Right atrium auricular region (tissue), 2 donors: ENCODE measurements around the gene OPTC. TPM values are rescaled to one million over a fixed set of nuclear protein-coding genes. Genes with fewer than 3 reads are reported as not detected.
"Not testable (repeated sequence)": the region's sequence is repeated elsewhere in the genome, so short reads cannot be mapped to it uniquely, and the experiment has no call there.

Experiments used
- DNase-seq: peaks from one replicate; pipeline ENCODE4 v3.0.0-alpha.2; 2019; ENCODE audit warnings: low spot score
- H3K27ac ChIP-seq, 2 donors: fragments of 200-600 bp; sonication (generic); 1 replicate in 1 of 2; 2 replicates in 1 of 2; pipeline ENCODE4 v1.5.1; 2016 to 2019
- H3K27me3 ChIP-seq, 2 donors: fragments of 200-600 bp; sonication (generic); one replicate each; pipeline versions ENCODE4 v1.5.1 to v1.6.0; 2017 to 2019
- H3K36me3 ChIP-seq: fragments of 200-600 bp; sonication (generic); one replicate; pipeline ENCODE4 v1.5.1; 2016
- H3K4me1 ChIP-seq, 2 donors: fragments of 200-600 bp; sonication (generic); one replicate each; pipeline versions ENCODE4 v1.5.1 to v1.6.0; 2017 to 2019
- H3K4me3 ChIP-seq, 2 donors: fragments of 200-600 bp; sonication (generic); 1 replicate in 1 of 2; 2 replicates in 1 of 2; pipeline ENCODE4 v1.5.1; 2017 to 2019; ENCODE audit warnings: mild to moderate bottlenecking in 1 of 2, moderate library complexity in 1 of 2
- H3K9me3 ChIP-seq, 2 donors: fragments of 200-600 bp; sonication (generic); one replicate each; pipeline ENCODE4 v1.5.1; 2019
- CTCF ChIP-seq, 2 donors: fragments of 200-600 bp; sonication (generic); IDR thresholded peaks; one replicate each; pipeline ENCODE4 v1.5.1; 2019; ENCODE audit warnings: antibody characterized with exemption in 2 of 2
- total RNA-seq, 2 donors: library from RNA; depleted of rRNA; stranded (reverse); fragments of >200 nt; gene quantifications; one replicate each; pipeline ENCODE4 v1.1.0, GENCODE V29; 2016

The OPTC gene
- total RNA-seq, 2 donors from 2014 or later = not detected

- no peaks in the 10 kb centered on the region for H3K36me3 ChIP-seq
- peak overlapping the region; percentile 81 to 85 for H3K27ac ChIP-seq
- peak; percentile 91 for DNase-seq
- H3K27me3 ChIP-seq = no peaks in the 10 kb centered on the region
- TF ChIP-seq CTCF (IDR thresholded peaks at IDR 0.05) = no peak
- peaks cover 0 to 53% of the 10 kb centered on the region in 2 donors for H3K4me1 ChIP-seq
- H3K9me3 ChIP-seq = no peaks in the 10 kb centered on the region
- no peak overlapping the region for H3K4me3 ChIP-seq
Observed at GRCh38 chr1:203465948-203466347, 28.0 kb upstream of the OPTC start.

GRCh38 chr1:203466906-203467549 is 26.9 kb upstream of the OPTC start:
- H3K4me3 ChIP-seq, H3K27me3 ChIP-seq, H3K36me3 ChIP-seq, H3K9me3 ChIP-seq, DNase-seq: not testable (repeated sequence)
- Histone ChIP-seq H3K27ac (peak overlapping the region; percentile 81 to 85), H3K4me1 (peaks cover 0 to 53% of the 10 kb centered on the region in 2 donors)

GRCh38 chr1:203467550-203467921 is 26.4 kb upstream of the OPTC start:
- Histone ChIP-seq H3K9me3 (no peaks in the 10 kb centered on the region), H3K27ac (peak overlapping the region; percentile 81 to 85), H3K27me3 (no peaks in the 10 kb centered on the region), H3K36me3 (no peaks in the 10 kb centered on the region), H3K4me3 (no peak overlapping the region), H3K4me1 (peaks cover 0 to 53% of the 10 kb centered on the region in 2 donors)
- TF ChIP-seq CTCF (IDR thresholded peaks at IDR 0.05) = no peak
- peak; percentile 94 for DNase-seq

GRCh38 chr1:203468326-203468725 is 25.6 kb upstream of the OPTC start:
- Histone ChIP-seq H3K9me3 (no peaks in the 10 kb centered on the region), H3K27me3 (no peaks in the 10 kb centered on the region), H3K4me1 (peaks cover 0 to 54% of the 10 kb centered on the region in 2 donors), H3K4me3 (no peak overlapping the region), H3K36me3 (no peaks in the 10 kb centered on the region), H3K27ac (peak overlapping the region; percentile 81 to 85)
- no peak for TF ChIP-seq CTCF (IDR thresholded peaks at IDR 0.05)
- DNase-seq = no peak

- Histone ChIP-seq H3K27ac (no peak overlapping the region), H3K36me3 (no peaks in the 10 kb centered on the region)
Observed at GRCh38 chr1:203470240-203470639, 23.7 kb upstream of the OPTC start.

GRCh38 chr1:203471841-203472240 is 22.1 kb upstream of the OPTC start:
- Histone ChIP-seq H3K27ac (no peak overlapping the region), H3K4me3 (no peak overlapping the region), H3K4me1 (peaks cover 0 to 29% of the 10 kb centered on the region in 2 donors), H3K9me3 (no peaks in the 10 kb centered on the region), H3K27me3 (no peaks in the 10 kb centered on the region), H3K36me3 (no peaks in the 10 kb centered on the region)
- no peak for DNase-seq
- TF ChIP-seq CTCF (IDR thresholded peaks at IDR 0.05) = no peak

More at GRCh38 chr1:203470240-203470639, 23.7 kb upstream of the OPTC start:
- Histone ChIP-seq H3K4me3 (no peak overlapping the region), H3K27me3 (no peaks in the 10 kb centered on the region), H3K4me1 (peaks cover 0 to 45% of the 10 kb centered on the region in 2 donors), H3K9me3 (no peaks in the 10 kb centered on the region)
- no peak for DNase-seq
- no peak for TF ChIP-seq CTCF (IDR thresholded peaks at IDR 0.05)
